SK-MEL-5 (cell line): ENCODE data around the gene SLC7A4. TPM values are rescaled to one million over a fixed set of nuclear protein-coding genes. Genes with fewer than 3 reads are reported as not detected.
"Not testable (repeated sequence)": the region's sequence is repeated elsewhere in the genome, so short reads cannot be mapped to it uniquely, and the experiment has no call there.

Source experiments
- DNase-seq: peaks from one replicate; pipeline ENCODE4 v3.0.0-alpha.2; 2016; ENCODE audit warnings: low read depth, low spot score
- in situ Hi-C: cut with HindIII; loops from 2 replicates; pipeline ENCODE4 v1.10.0; 2016; ENCODE audit warnings: low sequenced_read_pairs, high pct_unique_total_duplicates, low pct_unique_long_range_greater_than_20kb
- total RNA-seq: library from RNA; depleted of rRNA; stranded (reverse); fragments of >200 nt; shearing (Covaris generic); gene quantifications from 2 replicates; pipeline ENCODE4 v1.2.3, GENCODE V29; 2014

Gene SLC7A4
- total RNA-seq, 1 experiment from 2014 or later: 2.9 TPM

- no peak for DNase-seq
- in situ Hi-C loops: no loop called here
Measured at GRCh38 chr22:21047035-21047661, 14.8 kb upstream of the SLC7A4 start.

GRCh38 chr22:21045585-21046294 is 13.4 kb upstream of the SLC7A4 start, which contains the start of gene LRRC74B:
TSS of gene LRRC74B (plus strand) at chr22:21045946. CDS start at chr22:21045987, 41 bp downstream.
- in situ Hi-C loops: no loop called here
- peak; percentile 84 for DNase-seq

GRCh38 chr22:21044931-21045584 is 12.7 kb upstream of the SLC7A4 start:
- in situ Hi-C loops: no loop called here
- no peak for DNase-seq

GRCh38 chr22:21043860-21044535 is 11.6 kb upstream of the SLC7A4 start:
- in situ Hi-C loops: no loop called here
- DNase-seq: no peak

GRCh38 chr22:21042978-21043859 is 10.9 kb upstream of the SLC7A4 start:
- in situ Hi-C loops: no loop called here

GRCh38 chr22:21041937-21042336 is 9.6 kb upstream of the SLC7A4 start:
- DNase-seq: no peak
- in situ Hi-C loops: no loop called here

More at GRCh38 chr22:21042978-21043859, 10.9 kb upstream of the SLC7A4 start:
- DNase-seq: no peak

- DNase-seq, in situ Hi-C loops: not testable (repeated sequence)
Measured at GRCh38 chr22:21039158-21039557, 6.8 kb upstream of the SLC7A4 start.

GRCh38 chr22:21038405-21038804 is 6.0 kb upstream of the SLC7A4 start:
- in situ Hi-C loops: no loop called here
- no peak for DNase-seq

GRCh38 chr22:21034989-21035388 is 2.6 kb upstream of the SLC7A4 start:
- DNase-seq: no peak
- in situ Hi-C loops: no loop called here

- no peak for DNase-seq
- in situ Hi-C loops: no loop called here
Measured at GRCh38 chr22:21033895-21034294, 1.5 kb upstream of the SLC7A4 start.

GRCh38 chr22:21032868-21033688 is 717 bp upstream of the SLC7A4 start:
- peak; percentile 70 for DNase-seq

GRCh38 chr22:21031545-21032036 is 770 bp downstream of the SLC7A4 start:
- no peak for DNase-seq
- in situ Hi-C loops: no loop called here

More at GRCh38 chr22:21032868-21033688, 717 bp upstream of the SLC7A4 start:
- in situ Hi-C loops: no loop called here

GRCh38 chr22:21030621-21031544 is 1.5 kb downstream of the SLC7A4 start:
- in situ Hi-C loops: no loop called here
- no peak for DNase-seq

GRCh38 chr22:21030032-21030431 is 2.3 kb downstream of the SLC7A4 start:
- DNase-seq: no peak
- in situ Hi-C loops: no loop called here

- in situ Hi-C loops: no loop called here
- no peak for DNase-seq
Measured at GRCh38 chr22:21029486-21030025, 2.8 kb downstream of the SLC7A4 start.
